GM12878 (cell line): ENCODE results near the gene MYL12B. TPM values are rescaled to one million over a fixed set of nuclear protein-coding genes. Genes with fewer than 3 reads are reported as not detected.

Source experiments
- CEBPB ChIP-seq, 2 experiments: fragments of 150-350 bp in 1 of 2; IDR thresholded peaks; 2 replicates each; pipeline ENCODE4 v1.6.1; 2012 to 2014; ENCODE audit warnings: low read depth in 2 of 2, low read length in 2 of 2, borderline replicate concordance in 1 of 2, inconsistent platforms in 1 of 2
- FOS ChIP-seq: IDR thresholded peaks from 3 replicates; pipeline ENCODE4 v1.6.1; 2011; ENCODE audit warnings: borderline replicate concordance; ENCODE audit not compliant: insufficient read length; ENCODE audit errors: extremely low read depth
- SMAD1 ChIP-seq: fragments of 450-650 bp; IDR thresholded peaks from 2 replicates; pipeline ENCODE4 v1.6.1; 2018; ENCODE audit warnings: mild to moderate bottlenecking, low read depth; ENCODE audit not compliant: partially characterized antibody
- STAT3 ChIP-seq: IDR thresholded peaks from 2 replicates; pipeline ENCODE4 v1.6.1; 2011; ENCODE audit warnings: low read depth, low read length, improper control_type of control experiment
- TCF7 ChIP-seq: IDR thresholded peaks from 2 replicates; pipeline ENCODE4 v1.6.1; 2014; ENCODE audit warnings: antibody characterized with exemption, borderline replicate concordance
- ZNF592 ChIP-seq: fragments of 450-650 bp; IDR thresholded peaks from 2 replicates; pipeline ENCODE4 v1.6.1; 2017; ENCODE audit warnings: mild to moderate bottlenecking, moderate library complexity
- polyA plus RNA-seq, 11 experiments: library from polyadenylated mRNA; depleted of rRNA in 4 of 11; unstranded in 6 of 11; stranded (reverse) in 5 of 11; fragments of >200 nt; fragmentation: Nextera tagmentation in 4 of 11; fragmentation: Illumina TruSeq in 1 of 11; extraction: Ambion mirVana in 4 of 11; extraction: Trizol in 1 of 11; gene quantifications; 1 replicate in 1 of 11; 2 replicates in 10 of 11; pipeline versions ENCODE4 v1.2.1 to v1.2.3, GENCODE V29; 2011 to 2016; ENCODE audit warnings: inconsistent platforms in 2 of 11, missing spikeins in 2 of 11, low read depth in 1 of 11
- total RNA-seq, 4 experiments: library from RNA; depleted of rRNA in 3 of 4; stranded (reverse); fragments of >200 nt in 3 of 4; fragmentation: Illumina TruSeq in 1 of 4; extraction: Trizol in 1 of 4; gene quantifications; 2 replicates each; pipeline versions ENCODE4 v1.2.1 to v1.2.3, GENCODE V29; 2013 to 2021
- TF ChIP-seq, protein P1 (sequence below): fragments of 450-650 bp; IDR thresholded peaks from 2 replicates; pipeline ENCODE4 v1.6.1; 2017; ENCODE audit warnings: borderline replicate concordance
- TF ChIP-seq, protein P2 (sequence below): fragments of 450-650 bp; IDR thresholded peaks from 2 replicates; pipeline ENCODE4 v1.6.1; 2017; ENCODE audit warnings: mild to moderate bottlenecking
- TF ChIP-seq, protein P3 (sequence below): fragments of 450-650 bp; IDR thresholded peaks from 2 replicates; pipeline ENCODE4 v1.6.1; 2017; ENCODE audit warnings: low read depth, mild to moderate bottlenecking, moderate library complexity

Gene MYL12B
- total and polyA plus RNA-seq, 10 of the 15 experiments (the other 5 are each of a cell fraction or from before 2014, with no cell fraction given): 179 to 739 (median 400) TPM

GRCh38 chr18:3263132-3263700 is 1.3 kb downstream of the MYL12B start (continued):
- TF ChIP-seq ZNF592: no peak
- no peak for TF ChIP-seq CEBPB (IDR thresholded peaks at IDR 0.05; ENCODE audit: borderline replicate concordance in 1 of 2, low read depth in 2 of 2, low read length in 2 of 2)
- no peak for TF ChIP-seq SMAD1
- TF ChIP-seq, protein P1, sequence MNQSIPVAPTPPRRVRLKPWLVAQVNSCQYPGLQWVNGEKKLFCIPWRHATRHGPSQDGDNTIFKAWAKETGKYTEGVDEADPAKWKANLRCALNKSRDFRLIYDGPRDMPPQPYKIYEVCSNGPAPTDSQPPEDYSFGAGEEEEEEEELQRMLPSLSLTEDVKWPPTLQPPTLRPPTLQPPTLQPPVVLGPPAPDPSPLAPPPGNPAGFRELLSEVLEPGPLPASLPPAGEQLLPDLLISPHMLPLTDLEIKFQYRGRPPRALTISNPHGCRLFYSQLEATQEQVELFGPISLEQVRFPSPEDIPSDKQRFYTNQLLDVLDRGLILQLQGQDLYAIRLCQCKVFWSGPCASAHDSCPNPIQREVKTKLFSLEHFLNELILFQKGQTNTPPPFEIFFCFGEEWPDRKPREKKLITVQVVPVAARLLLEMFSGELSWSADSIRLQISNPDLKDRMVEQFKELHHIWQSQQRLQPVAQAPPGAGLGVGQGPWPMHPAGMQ: no peak
- no peak for TF ChIP-seq TCF7
- TF ChIP-seq, protein P2, sequence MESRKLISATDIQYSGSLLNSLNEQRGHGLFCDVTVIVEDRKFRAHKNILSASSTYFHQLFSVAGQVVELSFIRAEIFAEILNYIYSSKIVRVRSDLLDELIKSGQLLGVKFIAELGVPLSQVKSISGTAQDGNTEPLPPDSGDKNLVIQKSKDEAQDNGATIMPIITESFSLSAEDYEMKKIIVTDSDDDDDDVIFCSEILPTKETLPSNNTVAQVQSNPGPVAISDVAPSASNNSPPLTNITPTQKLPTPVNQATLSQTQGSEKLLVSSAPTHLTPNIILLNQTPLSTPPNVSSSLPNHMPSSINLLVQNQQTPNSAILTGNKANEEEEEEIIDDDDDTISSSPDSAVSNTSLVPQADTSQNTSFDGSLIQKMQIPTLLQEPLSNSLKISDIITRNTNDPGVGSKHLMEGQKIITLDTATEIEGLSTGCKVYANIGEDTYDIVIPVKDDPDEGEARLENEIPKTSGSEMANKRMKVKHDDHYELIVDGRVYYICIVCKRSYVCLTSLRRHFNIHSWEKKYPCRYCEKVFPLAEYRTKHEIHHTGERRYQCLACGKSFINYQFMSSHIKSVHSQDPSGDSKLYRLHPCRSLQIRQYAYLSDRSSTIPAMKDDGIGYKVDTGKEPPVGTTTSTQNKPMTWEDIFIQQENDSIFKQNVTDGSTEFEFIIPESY: no peak
- TF ChIP-seq FOS: no peak
- TF ChIP-seq, protein P3, sequence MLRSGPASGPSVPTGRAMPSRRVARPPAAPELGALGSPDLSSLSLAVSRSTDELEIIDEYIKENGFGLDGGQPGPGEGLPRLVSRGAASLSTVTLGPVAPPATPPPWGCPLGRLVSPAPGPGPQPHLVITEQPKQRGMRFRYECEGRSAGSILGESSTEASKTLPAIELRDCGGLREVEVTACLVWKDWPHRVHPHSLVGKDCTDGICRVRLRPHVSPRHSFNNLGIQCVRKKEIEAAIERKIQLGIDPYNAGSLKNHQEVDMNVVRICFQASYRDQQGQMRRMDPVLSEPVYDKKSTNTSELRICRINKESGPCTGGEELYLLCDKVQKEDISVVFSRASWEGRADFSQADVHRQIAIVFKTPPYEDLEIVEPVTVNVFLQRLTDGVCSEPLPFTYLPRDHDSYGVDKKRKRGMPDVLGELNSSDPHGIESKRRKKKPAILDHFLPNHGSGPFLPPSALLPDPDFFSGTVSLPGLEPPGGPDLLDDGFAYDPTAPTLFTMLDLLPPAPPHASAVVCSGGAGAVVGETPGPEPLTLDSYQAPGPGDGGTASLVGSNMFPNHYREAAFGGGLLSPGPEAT: no peak
- TF ChIP-seq STAT3: no peak
- TF ChIP-seq, all 136 proteins: peak for 0
